GM08714 (cell line): ENCODE results near the gene RIPPLY3.

ENCODE experiments used
- H3K4me3 ChIP-seq: fragments of 200-500 bp; sonication (Bioruptor generic); 2 replicates; pipeline ENCODE4 v1.5.1; 2014; ENCODE audit warnings: mild to moderate bottlenecking, low read length, inconsistent platforms
- ZNF274 ChIP-seq: IDR thresholded peaks from 2 replicates; pipeline ENCODE4 v1.6.1; 2012; ENCODE audit warnings: mild to moderate bottlenecking, low read depth, low read length

RIPPLY3 gene

GRCh38 chr21:37055271-37055855 is 48.9 kb downstream of the RIPPLY3 start:
- no peak for TF ChIP-seq ZNF274

GRCh38 chr21:37057614-37058013 is 51.1 kb downstream of the RIPPLY3 start:
- no peak for TF ChIP-seq ZNF274
- no peak overlapping the region for H3K4me3 ChIP-seq

More at GRCh38 chr21:37055271-37055855, 48.9 kb downstream of the RIPPLY3 start:
- H3K4me3 ChIP-seq, result no peak overlapping the region

- H3K4me3 ChIP-seq, result no peak overlapping the region
- no peak for TF ChIP-seq ZNF274
Observed at GRCh38 chr21:37058261-37058660, 51.8 kb downstream of the RIPPLY3 start.

GRCh38 chr21:37059181-37059580 is 52.7 kb downstream of the RIPPLY3 start:
- H3K4me3 ChIP-seq, result no peak overlapping the region
- TF ChIP-seq ZNF274, result no peak

- TF ChIP-seq ZNF274, result no peak
- no peak overlapping the region for H3K4me3 ChIP-seq
Observed at GRCh38 chr21:37060296-37060695, 53.8 kb downstream of the RIPPLY3 start.

- no peak for TF ChIP-seq ZNF274
- H3K4me3 ChIP-seq, result no peak overlapping the region
Observed at GRCh38 chr21:37061926-37062592, 55.6 kb downstream of the RIPPLY3 start.

- H3K4me3 ChIP-seq, result no peak overlapping the region
- no peak for TF ChIP-seq ZNF274
Observed at GRCh38 chr21:37062593-37062935, 56.1 kb downstream of the RIPPLY3 start.

GRCh38 chr21:37063433-37063832 is 56.9 kb downstream of the RIPPLY3 start:
- no peak for TF ChIP-seq ZNF274
- no peak overlapping the region for H3K4me3 ChIP-seq

GRCh38 chr21:37064841-37065240 is 58.3 kb downstream of the RIPPLY3 start:
- TF ChIP-seq ZNF274, result no peak
- no peak overlapping the region for H3K4me3 ChIP-seq

- H3K4me3 ChIP-seq, result no peak overlapping the region
- no peak for TF ChIP-seq ZNF274
Observed at GRCh38 chr21:37065561-37066177, 59.2 kb downstream of the RIPPLY3 start.
